ENCODE measurements around the gene CFAP20DC.

GRCh38 chr3:59072681-59073080, 22.9 kb upstream of the CFAP20DC start:
- no peak for TF ChIP-seq CTBP1 (IDR thresholded peaks at IDR 0.05; ENCODE audit: borderline replicate concordance)
- no peak for TF ChIP-seq FOXA1 (IDR thresholded peaks at IDR 0.05)
- no peak for TF ChIP-seq ARNT (IDR thresholded peaks at IDR 0.05)
- no peak for TF ChIP-seq BHLHE40 (IDR thresholded peaks at IDR 0.05; ENCODE audit: borderline replicate concordance)
- TF ChIP-seq FOXK2 (IDR thresholded peaks at IDR 0.05) = no peak
- TF ChIP-seq SUZ12 (IDR thresholded peaks at IDR 0.05) = no peak
- TF ChIP-seq TARDBP (IDR thresholded peaks at IDR 0.05) = no peak
- no peak for TF ChIP-seq FOXM1 (IDR thresholded peaks at IDR 0.05; ENCODE audit: borderline replicate concordance)
- no peak for TF ChIP-seq SP1 (IDR thresholded peaks at IDR 0.05)
- no peak for TF ChIP-seq HDGF (IDR thresholded peaks at IDR 0.05; ENCODE audit: borderline replicate concordance)
